Effector CD4-positive, alpha-beta T cell (primary cell): Measurements from ENCODE around the gene SEZ6L. TPM values are rescaled to one million over a fixed set of nuclear protein-coding genes. Genes with fewer than 3 reads are reported as not detected.

Source experiments
- DNase-seq: peaks from one replicate; pipeline ENCODE4 v3.0.0-alpha.2; 2020
- total RNA-seq: gene quantifications from one replicate; lab custom pipeline; 2026; lab: John Stamatoyannopoulos, UW

SEZ6L gene
- total RNA-seq: not detected

DNA sequence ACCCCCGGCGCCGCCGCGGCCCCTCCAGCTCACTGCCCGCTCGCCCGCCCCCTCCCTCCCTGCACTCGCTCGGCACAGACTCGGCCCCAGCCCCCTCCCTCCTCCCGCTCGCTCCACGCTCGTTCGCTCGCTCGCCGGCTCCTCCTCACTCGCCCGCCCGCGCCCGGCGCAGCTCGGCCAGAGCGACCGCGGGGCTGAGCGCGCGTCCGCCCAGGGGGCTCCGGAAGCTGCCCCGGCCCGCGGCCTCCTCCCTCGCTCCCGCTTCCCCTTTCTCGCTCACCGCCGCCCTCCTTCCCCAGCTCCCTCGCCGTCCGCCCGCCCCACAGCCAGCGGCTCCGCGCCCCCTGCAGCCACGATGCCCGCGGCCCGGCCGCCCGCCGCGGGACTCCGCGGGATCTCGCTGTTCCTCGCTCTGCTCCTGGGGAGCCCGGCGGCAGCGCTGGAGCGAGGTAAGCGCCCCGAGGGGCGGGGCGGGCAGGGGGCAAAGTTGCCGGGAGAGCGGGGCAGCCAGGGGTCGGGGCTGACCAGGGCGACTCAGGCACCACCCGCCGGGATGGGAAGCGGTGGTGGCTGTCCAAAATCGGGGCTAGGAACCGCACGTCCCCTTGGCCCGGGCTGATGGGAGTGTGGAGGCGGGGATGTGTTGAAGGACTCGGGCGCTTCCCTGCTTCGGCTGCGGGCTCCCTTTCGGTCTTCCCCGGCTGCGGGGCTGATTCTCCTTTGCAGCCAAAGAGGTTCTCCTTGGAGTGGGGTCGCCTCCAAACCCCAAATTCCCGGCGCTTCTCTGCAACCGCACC is at the start of gene SEZ6L:
SEZ6L (plus strand) TSS at position 148 of the 797 bp plus-strand sequence; CDS start at position 356, 208 bp downstream.
- no peak for DNase-seq

DNA sequence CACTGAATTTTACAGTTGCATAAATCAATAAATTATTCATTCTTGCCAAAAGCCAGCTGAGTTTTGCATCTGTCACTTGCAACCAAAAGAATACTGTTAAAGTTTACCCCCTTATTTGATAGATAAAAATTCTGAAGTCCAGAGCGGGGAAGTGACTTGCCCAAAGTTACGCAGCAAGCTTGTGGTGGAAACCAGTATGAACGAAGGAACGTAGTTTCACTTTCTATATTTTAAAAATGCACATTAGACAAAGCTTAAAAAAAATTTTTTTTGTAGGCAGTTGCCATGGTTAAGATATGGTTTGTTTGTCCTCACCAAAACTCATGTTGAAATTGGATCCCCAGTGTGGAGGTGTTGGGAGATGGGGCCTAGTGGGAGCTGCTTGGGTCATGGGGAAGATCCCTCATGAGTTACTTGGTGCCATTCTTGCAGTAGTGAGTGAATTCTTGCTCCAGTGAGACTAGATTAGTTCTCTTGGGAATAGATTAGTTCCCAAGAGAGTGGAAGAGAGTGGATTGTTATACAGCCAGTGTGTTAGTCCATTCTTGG is 46.3 kb upstream of the SEZ6L start:
- no peak for DNase-seq

GRCh38 chr22:26124991-26125725 is 44.1 kb upstream of the SEZ6L start:
- no peak for DNase-seq

GRCh38 chr22:26127126-26127525 is 42.1 kb upstream of the SEZ6L start:
- DNase-seq: no peak

GRCh38 chr22:26127556-26127955 is 41.7 kb upstream of the SEZ6L start:
- DNase-seq: no peak

- DNase-seq: no peak
Measured at GRCh38 chr22:26131589-26132154, 37.6 kb upstream of the SEZ6L start.

DNA sequence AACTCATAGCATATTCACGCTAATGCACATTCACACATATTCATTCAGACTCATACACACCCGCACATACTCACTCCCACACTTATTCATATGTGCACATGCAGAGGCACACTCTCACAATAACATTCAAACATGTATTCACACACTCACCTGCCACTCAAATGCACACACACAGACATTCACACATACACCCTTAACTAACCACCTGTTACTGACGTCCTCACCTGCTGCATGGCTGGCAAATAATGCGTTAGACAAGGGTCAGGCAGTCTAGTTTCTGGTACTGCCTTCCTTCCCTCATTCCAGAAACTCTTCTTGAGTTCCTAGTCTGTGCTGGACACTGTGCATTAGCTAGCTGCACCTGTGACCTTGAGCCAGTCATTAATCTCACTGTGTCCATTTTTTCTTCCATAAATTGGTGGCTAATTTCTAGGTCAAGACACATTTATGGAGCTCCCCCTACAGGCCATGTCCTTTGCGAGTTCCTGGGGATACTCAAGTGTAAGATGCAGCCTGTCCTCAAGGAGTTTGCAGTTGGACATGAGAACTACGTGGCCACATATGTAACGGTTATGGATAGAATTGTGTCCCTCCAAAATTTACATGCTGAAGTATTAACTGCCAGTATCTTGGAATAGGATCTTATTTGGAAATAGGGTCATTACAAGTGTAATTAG is 34.5 kb upstream of the SEZ6L start:
- no peak for DNase-seq

GRCh38 chr22:26135806-26136205 is 33.5 kb upstream of the SEZ6L start:
- DNase-seq: no peak

GRCh38 chr22:26139310-26139709 is 30.0 kb upstream of the SEZ6L start:
- DNase-seq: no peak

GRCh38 chr22:26141831-26142230 is 27.4 kb upstream of the SEZ6L start:
- no peak for DNase-seq

DNA sequence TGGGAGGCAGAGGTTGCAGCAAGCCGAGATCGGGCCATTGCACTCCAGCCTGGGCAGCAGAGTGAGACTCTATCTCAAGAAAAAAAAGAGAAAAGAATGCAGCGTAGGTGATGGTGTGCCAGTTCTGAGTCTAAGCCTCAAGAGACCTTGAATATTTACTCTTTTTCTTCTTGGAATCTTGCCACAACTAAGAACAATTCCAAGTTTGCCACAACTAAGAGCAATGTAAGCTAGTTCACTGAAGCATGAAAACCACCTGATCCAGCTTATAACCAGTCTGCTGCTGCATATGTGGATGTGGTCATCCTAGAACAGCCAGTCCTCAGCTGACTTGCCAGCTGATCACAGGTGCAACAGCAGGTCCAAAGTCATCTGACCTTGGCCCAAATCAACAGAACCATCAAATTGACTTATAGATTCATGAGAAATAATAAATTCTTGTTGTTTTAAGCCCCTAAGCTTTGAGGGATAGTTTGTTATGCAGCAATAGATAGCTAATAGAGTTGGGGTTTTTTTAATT is 25.4 kb upstream of the SEZ6L start:
- no peak for DNase-seq

DNA sequence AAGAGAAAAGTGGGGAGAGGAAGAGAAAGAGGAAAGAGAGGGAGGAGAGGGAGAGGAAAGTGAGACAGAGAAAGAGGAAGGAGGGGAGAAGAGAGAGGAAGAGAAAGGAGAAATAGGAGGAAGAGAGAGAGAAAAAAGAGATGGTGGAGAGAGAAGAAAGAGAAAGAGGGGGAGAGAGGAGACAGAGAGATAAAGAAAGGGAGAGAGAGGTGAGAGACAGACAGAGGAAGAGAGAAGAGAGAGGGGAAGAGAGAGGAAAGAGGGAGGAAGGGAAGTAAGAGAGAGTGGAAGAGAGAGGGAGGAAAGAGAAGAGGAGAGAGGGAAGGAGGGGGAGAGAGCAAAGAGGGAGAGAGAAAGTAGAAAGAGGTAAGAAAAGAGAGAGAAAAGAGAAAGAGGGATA is 9.4 kb upstream of the SEZ6L start:
- no peak for DNase-seq

DNA sequence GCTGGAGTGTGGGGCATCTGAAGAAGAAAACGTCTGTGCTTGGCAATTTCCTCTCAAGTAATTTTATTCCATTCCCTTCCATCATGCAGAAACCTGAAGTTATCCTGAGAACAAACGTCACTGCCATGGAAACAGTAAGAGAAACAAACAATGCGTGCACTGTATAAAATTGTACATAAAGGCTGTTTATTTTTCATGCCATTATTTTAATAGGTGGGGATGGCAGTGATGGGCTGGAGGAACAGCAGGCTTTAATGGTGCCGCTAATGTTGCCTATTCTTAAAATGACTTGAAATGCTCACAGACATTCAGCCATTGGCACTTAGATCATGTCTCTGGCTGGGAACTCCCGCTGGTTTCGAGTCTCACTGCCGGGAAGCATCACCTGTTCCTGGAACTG is 7.5 kb upstream of the SEZ6L start:
- no peak for DNase-seq

DNA sequence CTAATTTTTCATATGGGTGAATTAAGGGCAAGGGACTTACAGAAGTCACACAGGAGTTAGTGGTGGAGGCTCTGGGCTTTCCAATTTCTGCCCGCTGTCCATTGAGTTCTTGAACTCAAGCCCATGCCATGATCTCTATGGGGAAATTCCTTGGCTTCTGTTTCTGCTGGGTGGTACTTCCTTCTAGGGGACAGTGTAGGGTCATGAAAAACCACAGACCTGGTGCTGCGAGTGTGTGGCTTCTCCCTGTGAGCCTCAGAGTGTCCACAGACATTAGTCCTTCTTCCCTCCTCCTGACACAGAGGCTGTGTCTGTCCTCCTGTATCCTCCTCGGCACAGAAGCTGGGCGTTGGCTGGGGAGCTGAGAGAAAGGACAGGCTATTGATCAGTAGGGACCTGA is 6.3 kb upstream of the SEZ6L start:
- no peak for DNase-seq

DNA sequence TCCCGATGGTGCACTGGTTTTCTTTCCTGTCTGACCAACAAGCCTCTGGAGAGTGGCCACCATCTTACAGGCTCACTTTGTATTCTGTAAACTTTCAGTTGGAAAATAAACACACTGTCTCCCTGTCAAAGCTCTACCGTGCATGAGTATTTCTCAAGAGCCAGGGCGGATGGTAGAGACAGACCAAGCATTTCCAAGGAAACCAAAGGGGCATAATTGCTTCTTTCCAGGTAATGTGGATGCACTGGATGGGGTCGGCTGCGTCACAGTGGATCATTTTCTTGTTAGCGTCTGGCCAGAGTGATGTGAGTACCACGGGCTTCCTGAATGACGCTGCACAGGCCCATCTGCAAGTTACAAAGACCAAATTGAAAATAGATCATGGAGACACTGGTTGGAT is 5.1 kb upstream of the SEZ6L start:
- no peak for DNase-seq

DNA sequence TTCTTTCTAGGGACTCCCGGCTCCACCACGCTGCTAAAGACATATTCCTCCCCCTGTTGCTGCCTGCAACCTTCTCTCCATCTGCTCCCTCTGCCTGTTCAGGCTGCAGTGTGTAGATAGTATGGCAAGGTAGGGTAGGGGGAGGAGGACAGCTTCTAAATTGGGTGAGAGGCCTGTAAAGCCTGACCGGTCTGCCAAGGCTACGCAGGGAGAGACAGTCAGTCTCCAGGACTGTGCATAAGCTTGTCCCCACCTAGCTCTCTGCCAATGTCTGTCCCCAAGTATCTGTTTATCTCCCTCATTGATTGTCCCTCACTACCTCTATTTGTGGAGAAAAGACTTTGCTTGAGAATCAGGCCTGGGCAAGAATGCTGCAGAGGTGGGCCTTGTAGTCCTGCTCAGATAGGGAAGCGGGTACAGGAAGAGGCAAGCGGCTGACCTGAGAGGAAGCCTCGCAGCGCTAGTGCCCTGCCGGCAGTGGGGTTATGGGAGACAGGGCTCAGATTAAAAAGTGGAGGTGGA is 871 bp upstream of the SEZ6L start:
- no peak for DNase-seq

DNA sequence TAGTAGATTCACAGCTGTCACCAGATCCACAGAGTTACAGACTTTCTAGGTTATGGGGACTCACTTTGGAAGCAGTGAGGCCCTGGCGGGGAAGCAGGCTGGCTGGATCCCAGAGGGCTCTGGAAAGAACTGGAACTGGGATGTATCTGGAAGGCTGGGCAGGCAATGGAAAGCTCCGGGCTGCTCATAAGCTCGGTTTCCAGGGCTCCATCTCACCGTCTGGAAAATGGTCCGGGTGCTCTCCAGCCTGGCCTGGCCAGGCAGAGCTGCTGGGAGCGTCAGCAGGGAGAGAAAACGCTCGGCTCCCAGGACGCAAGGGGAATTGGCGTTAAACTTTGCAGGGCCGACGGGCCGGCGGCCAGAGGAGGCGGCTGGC is 335 bp upstream of the SEZ6L start:
- DNase-seq: no peak

GRCh38 chr22:26170112-26170492 is 840 bp downstream of the SEZ6L start:
- no peak for DNase-seq

DNA sequence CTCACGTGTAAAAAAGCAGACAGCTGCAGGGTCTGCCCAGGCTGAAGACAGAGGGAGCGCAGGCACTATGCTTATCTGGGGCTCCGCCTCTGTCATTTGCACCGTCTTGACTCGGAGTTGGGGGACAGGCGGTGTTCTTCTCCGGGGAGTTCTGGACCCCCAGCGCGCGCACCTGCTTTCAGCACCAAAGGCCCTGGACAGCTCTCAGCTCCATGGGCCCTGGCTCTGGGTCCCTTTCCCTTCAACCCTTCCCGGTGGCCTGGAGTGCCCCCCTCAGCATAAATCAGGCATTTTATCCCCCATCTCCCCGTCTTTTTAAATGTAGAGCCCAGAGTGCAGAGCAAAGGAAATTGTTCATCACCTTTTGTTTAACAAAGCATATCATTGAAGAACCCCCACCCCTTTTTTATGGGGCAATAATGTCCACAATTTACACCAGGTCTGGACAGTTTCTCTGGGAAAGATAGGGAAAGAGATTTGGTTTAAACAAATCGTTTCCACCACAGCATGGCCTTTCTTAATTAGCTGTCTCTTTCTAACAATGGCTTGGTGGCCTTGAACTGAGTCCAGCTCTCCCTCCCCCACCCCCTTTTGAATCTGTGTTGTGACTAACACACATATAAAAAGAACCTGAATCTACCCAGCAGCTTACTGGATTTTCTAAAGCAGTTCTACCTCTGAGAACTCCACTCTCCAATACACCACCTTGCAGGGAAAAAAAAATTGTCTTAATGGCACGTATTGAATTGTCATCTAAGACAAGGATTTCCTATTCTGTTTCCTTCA is 1.7 kb downstream of the SEZ6L start:
- no peak for DNase-seq

- DNase-seq: no peak
Measured at GRCh38 chr22:26172389-26172990, 3.2 kb downstream of the SEZ6L start.

DNA sequence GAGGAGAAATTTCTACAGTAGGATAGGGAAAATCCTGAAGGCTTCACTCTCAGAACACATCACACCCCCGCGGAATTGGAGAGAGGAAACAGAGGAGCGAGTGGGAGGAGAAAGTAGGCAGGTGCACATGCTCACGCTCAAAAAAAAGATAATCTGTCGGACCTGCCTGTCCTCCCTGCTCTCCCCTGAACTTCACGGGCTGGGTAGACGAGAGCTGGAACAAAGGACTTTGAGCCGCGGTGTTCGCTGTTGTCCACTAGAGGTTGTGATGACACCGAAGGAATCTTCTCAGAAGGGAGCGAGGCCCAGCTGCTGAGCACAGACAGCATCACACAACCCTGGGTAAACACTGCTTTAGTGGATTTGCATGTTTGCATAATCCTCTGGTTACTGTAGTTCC is 5.0 kb downstream of the SEZ6L start:
- no peak for DNase-seq
